IPS DF 6.9 (cell line): ENCODE results near the gene OR13C4.
"Not testable (repeated sequence)": the region's sequence is repeated elsewhere in the genome, so short reads cannot be mapped to it uniquely, and the experiment has no call there.

Experiments
- DNase-seq: peaks from one replicate; pipeline ENCODE4 v3.0.0-alpha.2; 2013; ENCODE audit warnings: low read depth, low spot score
- H3K27ac ChIP-seq: one replicate; pipeline ENCODE4 v1.5.1; 2013; ENCODE audit warnings: low read length, control low read depth
- H3K27me3 ChIP-seq: 2 replicates; pipeline ENCODE4 v1.6.1; 2013; ENCODE audit warnings: mild to moderate bottlenecking, low read length; ENCODE audit not compliant: control insufficient read depth, insufficient read depth
- H3K36me3 ChIP-seq: 2 replicates; pipeline ENCODE4 v1.6.1; 2013; ENCODE audit warnings: low read length; ENCODE audit not compliant: control insufficient read depth, insufficient read depth
- H3K4me1 ChIP-seq: 2 replicates; pipeline ENCODE4 v1.6.1; 2013; ENCODE audit warnings: low read length; ENCODE audit not compliant: control insufficient read depth, insufficient read depth
- H3K4me3 ChIP-seq: 2 replicates; pipeline ENCODE4 v1.5.1; 2013; ENCODE audit warnings: mild to moderate bottlenecking, low read length
- H3K9me3 ChIP-seq: 2 replicates; pipeline ENCODE4 v1.6.1; 2013; ENCODE audit warnings: low read length, inconsistent platforms; ENCODE audit not compliant: control insufficient read depth, insufficient read depth
- WGBS: extraction: QIAGEN DNeasy Blood & Tissue Kit; methylation state at CpG from one replicate; pipeline ENCODE4 v1.1.7; 2013; ENCODE audit warnings: mixed read lengths, missing lambda C conversion rate; ENCODE audit not compliant: insufficient read length, insufficient coverage; 5-methylcytosine and 5-hydroxymethylcytosine counted together

OR13C4 gene

DNA sequence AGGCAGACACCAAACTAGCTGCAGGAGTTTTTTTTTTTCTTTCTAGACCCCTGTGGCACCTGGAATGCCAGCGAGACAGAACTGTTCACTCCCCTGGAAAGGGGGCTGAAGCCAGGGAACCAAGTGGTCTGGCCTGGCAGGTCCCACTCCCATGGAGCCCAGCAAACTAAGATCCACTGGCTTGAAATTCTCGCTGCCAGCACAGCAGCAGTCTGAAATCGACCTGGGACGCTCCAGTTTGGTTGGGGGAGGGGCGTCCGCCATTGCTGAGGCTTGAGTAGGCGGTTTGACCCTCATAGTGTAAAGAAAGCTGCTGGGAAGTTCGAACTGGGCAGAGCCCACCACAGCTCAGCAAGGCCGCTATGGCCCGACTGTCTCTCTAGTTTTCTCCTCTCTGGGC lies 6.8 kb downstream of the OR13C4 start:
- H3K27ac ChIP-seq, H3K36me3 ChIP-seq, H3K4me1 ChIP-seq, H3K27me3 ChIP-seq, H3K4me3 ChIP-seq, H3K9me3 ChIP-seq, DNase-seq: not testable (repeated sequence)
- no CpG with 5 or more reads among the region's 10 CpGs for WGBS

DNA sequence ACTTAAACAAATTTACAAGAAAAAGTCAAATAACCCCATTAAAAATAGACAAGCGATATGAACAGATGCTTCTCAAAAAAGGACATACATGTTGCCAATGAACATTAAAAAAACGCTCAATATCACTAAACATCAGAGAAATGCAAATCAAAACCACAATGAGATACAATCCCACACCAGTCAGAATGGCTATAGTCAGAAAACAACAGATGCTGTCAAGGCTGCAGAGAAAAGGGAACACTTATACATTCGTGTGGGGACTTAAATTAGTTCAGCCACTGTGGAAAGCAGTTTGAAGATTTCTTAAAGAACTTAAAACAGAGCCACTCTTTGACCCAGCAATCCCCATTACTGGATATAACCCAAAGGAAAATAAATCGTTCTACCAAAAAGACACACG lies 12.1 kb downstream of the OR13C4 start:
- DNase-seq = no peak
- H3K27ac ChIP-seq = no peak overlapping the region
- no peaks in the 10 kb centered on the region for H3K27me3 ChIP-seq
- no peaks in the 10 kb centered on the region for H3K36me3 ChIP-seq
- no peak overlapping the region for H3K4me3 ChIP-seq
- H3K4me1 ChIP-seq = no peaks in the 10 kb centered on the region
- WGBS = no CpG with 5 or more reads among the region's 5 CpGs
- no peaks in the 10 kb centered on the region for H3K9me3 ChIP-seq

DNA sequence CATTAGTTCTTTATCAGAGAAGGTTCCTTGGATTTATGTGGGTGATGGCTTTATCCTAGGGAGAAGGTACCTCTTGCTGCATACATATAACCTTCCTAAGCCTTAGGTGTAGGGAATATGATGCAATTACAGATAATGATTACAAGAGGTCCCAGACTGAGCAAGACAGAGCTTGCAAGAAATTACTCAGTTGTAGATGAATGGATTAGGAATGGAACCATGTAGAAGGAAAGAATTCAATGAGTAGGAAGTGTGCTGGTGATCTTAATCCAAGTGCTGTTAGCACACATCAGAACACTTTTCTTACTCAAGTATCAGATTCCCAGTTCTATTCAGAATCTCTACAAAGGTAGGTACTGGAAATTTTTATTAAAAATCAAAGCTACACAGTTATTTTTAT lies 20.4 kb downstream of the OR13C4 start:
- H3K9me3 ChIP-seq = no peaks in the 10 kb centered on the region
- H3K27ac ChIP-seq = no peak overlapping the region
- H3K36me3 ChIP-seq = no peaks in the 10 kb centered on the region
- H3K4me3 ChIP-seq = no peak overlapping the region
- no peaks in the 10 kb centered on the region for H3K4me1 ChIP-seq
- no peak for DNase-seq
- H3K27me3 ChIP-seq = no peaks in the 10 kb centered on the region

DNA sequence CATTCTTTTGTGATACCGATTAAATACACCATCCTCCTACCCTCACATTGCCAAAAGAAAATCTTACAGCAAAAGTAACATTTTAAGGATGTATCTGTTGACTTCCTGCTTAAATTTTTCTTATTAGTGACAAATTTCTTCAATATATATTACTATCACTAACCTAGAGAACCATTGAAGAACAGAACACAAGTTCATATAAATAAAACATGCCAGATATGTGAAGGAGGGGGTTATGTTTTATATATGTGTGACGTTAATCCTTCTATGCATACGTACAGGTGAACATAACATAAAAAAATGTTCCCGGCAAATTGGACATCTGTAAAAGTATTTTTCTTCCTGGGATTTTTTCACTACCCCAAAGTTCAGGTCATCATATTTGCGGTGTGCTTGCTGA lies 23.0 kb downstream of the OR13C4 start, which contains the start of gene OR13F1:
Gene OR13F1, plus strand, starts transcription at position 301 of the 400 bp plus-strand sequence. Its CDS starts 0 bp downstream, at position 301.
- no peak for DNase-seq
- H3K27me3 ChIP-seq = no peaks in the 10 kb centered on the region
- H3K4me3 ChIP-seq = no peak within 1 kb of the TSS
- no CpG with 5 or more reads among the region's 5 CpGs for WGBS
- H3K27ac ChIP-seq = no peak within 1 kb of the TSS
- H3K4me1 ChIP-seq = no peaks in the 10 kb centered on the region
- H3K9me3 ChIP-seq = no peaks in the 10 kb centered on the region
- H3K36me3 ChIP-seq = no peaks in the 10 kb centered on the region

DNA sequence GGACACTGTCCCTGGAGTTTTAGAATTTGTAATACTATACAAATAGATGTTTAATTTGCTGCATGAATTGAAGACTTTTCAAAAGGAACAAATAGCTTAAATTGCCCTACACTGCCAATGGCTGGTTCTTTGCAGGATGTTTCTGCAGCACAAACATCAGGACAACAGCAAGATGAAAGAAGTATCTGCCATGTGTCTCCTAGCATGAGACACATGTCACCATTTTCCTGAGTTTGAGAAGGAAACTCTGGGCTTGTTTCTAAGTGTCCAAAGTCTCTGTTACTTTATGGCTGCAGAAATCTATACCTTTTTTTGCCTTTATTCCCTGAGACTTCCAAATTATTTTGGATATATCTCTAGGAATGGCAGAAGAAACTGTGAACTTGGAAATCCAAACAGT lies 23.6 kb downstream of the OR13C4 start:
- H3K4me3 ChIP-seq = no peak overlapping the region
- H3K4me1 ChIP-seq = no peaks in the 10 kb centered on the region
- H3K27me3 ChIP-seq = no peaks in the 10 kb centered on the region
- no peak for DNase-seq
- H3K9me3 ChIP-seq = no peaks in the 10 kb centered on the region
- no peaks in the 10 kb centered on the region for H3K36me3 ChIP-seq
- no peak overlapping the region for H3K27ac ChIP-seq

DNA sequence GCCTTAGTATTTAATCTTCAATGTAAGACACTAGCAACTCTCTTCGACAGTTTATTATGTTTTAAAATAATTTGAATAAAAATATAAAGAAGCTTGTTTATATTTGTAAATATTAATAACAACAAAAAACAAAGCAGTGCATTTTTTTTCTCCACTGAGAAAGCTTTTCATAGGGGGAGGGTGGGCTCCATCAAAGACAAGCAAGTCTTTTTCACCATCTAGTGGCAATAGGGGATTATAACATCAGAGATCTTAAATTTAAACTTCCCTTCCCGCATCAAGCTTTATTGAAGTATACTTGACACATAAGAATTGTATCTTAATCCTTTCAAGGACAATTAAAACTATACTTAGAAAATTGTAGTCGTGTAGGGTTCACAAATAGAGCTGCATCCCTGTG lies 32.2 kb downstream of the OR13C4 start:
- WGBS = no CpG with 5 or more reads among the region's 3 CpGs
- H3K27me3 ChIP-seq = no peaks in the 10 kb centered on the region
- H3K36me3 ChIP-seq = no peaks in the 10 kb centered on the region
- no peak overlapping the region for H3K27ac ChIP-seq
- H3K9me3 ChIP-seq = no peaks in the 10 kb centered on the region
- H3K4me1 ChIP-seq = no peaks in the 10 kb centered on the region
- no peak for DNase-seq
- no peak overlapping the region for H3K4me3 ChIP-seq

DNA sequence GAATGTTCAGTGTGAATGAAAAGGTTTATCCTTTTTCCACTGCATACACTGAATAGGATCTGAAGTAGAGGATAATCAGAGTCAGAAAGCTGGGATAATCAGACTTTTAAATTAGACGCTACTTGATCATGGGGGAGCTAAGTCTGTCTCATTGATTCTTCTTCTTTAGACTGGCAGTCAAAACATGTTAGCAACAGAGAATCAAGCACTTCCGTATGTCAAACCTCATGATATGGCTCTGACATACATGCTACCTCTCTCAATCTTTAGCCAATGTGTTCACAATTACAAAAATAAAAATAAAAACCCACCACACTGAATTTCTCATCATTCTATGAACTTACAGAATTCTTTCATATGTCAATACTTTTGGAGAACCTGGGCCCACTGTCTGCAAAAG lies 42.0 kb downstream of the OR13C4 start:
- H3K27ac ChIP-seq = no peak overlapping the region
- no peak for DNase-seq
- no peaks in the 10 kb centered on the region for H3K4me1 ChIP-seq
- H3K36me3 ChIP-seq = no peaks in the 10 kb centered on the region
- H3K9me3 ChIP-seq = no peaks in the 10 kb centered on the region
- no peaks in the 10 kb centered on the region for H3K27me3 ChIP-seq
- H3K4me3 ChIP-seq = no peak overlapping the region
- no CpG with 5 or more reads among the region's 2 CpGs for WGBS

DNA sequence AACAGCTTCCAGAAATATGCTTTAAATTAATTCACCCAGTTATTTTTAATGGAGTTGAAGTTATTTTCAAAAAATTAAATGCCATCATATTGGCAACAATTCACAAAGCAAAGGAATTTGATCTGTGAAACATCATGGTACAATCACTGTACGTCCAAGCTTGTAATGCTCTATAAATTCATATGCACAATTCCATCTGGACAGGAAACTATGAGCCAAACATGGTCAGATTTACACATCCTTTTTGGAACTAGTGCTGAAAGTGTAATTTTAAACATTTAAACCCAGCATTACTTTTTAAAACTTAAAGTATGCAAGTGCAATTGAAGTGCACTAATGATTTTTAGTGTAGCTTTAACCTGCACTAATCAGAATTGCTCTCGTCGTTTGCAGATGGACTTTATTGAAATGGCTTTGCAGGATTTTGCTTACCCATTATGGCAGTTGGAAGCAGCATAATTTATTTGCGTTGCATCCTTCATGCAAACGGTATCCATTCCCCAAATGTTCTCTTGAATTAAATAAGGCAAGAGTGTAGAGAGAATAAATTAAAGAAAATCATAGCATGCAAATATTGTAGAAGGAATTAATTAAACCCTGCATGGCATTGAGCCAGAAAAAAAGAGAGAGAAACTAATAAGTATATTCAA lies 44.0 kb downstream of the OR13C4 start:
- DNase-seq = no peak
- Histone ChIP-seq H3K27ac (no peak overlapping the region), H3K4me3 (no peak overlapping the region), H3K4me1 (no peaks in the 10 kb centered on the region), H3K27me3 (no peaks in the 10 kb centered on the region), H3K36me3 (no peaks in the 10 kb centered on the region), H3K9me3 (no peaks in the 10 kb centered on the region)
- WGBS = no CpG with 5 or more reads among the region's 5 CpGs
